Gastroesophageal sphincter (tissue), 3 donors: ENCODE data around the gene SUPT20HL1.
"Not testable (repeated sequence)": the region's sequence is repeated elsewhere in the genome, so short reads cannot be mapped to it uniquely, and the experiment has no call there.

Experiments
- POLR2A ChIP-seq, 2 donors: fragments of 450-650 bp; IDR thresholded peaks; one replicate each; pipeline ENCODE4 v1.6.1; 2017; ENCODE audit warnings: antibody characterized with exemption in 2 of 2, mild to moderate bottlenecking in 2 of 2, moderate library complexity in 1 of 2
- POLR2AphosphoS5 ChIP-seq: sonication (generic); formaldehyde crosslinking; IDR thresholded peaks from one replicate; pipeline ENCODE4 v1.6.1; 2017; ENCODE audit warnings: antibody characterized with exemption
- TF ChIP-seq, protein P1 (sequence below), 4 experiments: fragments of 200-600 bp in 2 of 4; fragments of 450-650 bp in 2 of 4; sonication (generic) in 1 of 4; IDR thresholded peaks; one replicate each; pipeline ENCODE4 v1.5.1; 2017 to 2019; ENCODE audit warnings: antibody characterized with exemption in 4 of 4, mild to moderate bottlenecking in 2 of 4, moderate library complexity in 2 of 4

DNA sequence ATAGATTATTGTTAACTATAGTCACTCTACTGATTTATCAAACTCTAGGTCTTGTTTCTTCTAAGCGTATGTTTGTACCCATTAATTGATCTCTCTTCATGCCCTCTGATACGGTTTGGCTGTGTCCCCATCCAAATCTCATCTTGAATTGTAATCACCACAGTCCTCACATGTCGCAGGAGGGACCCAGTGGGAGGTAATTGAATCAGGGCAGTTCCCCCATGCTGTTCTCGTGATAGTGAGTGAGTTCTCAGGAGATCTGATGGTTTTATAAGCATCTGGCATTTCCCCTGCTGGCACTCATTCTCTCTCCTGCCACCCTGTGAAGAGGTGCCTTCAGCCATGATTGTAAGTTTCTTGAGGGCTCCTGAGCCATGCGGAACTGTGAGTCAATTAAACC, 21.9 kb downstream of the SUPT20HL1 start:
- TF ChIP-seq, protein P1, sequence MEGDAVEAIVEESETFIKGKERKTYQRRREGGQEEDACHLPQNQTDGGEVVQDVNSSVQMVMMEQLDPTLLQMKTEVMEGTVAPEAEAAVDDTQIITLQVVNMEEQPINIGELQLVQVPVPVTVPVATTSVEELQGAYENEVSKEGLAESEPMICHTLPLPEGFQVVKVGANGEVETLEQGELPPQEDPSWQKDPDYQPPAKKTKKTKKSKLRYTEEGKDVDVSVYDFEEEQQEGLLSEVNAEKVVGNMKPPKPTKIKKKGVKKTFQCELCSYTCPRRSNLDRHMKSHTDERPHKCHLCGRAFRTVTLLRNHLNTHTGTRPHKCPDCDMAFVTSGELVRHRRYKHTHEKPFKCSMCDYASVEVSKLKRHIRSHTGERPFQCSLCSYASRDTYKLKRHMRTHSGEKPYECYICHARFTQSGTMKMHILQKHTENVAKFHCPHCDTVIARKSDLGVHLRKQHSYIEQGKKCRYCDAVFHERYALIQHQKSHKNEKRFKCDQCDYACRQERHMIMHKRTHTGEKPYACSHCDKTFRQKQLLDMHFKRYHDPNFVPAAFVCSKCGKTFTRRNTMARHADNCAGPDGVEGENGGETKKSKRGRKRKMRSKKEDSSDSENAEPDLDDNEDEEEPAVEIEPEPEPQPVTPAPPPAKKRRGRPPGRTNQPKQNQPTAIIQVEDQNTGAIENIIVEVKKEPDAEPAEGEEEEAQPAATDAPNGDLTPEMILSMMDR (IDR thresholded peaks at IDR 0.05), result not testable (repeated sequence)
- TF ChIP-seq POLR2A (IDR thresholded peaks at IDR 0.05); POLR2AphosphoS5: not testable (repeated sequence)
